HCT116 (cell line): Measurements from ENCODE around the gene MFSD6. TPM values are rescaled to one million over a fixed set of nuclear protein-coding genes. Genes with fewer than 3 reads are reported as not detected.

Experiments
- ATAC-seq: fragments of 200-7000 bp; cut with Tn5 transposase; 2 replicates; pipeline ENCODE4 v1.9.1; 2020; ENCODE audit warnings: mild to moderate bottlenecking, moderate library complexity
- BruUV-seq: library from RNA; stranded (reverse); fragments of 400-500 nt; replicated peaks from 2 replicates; lab custom pipeline; 2021; lab: Mats Ljungman, UMichigan
- CTCF ChIA-PET: fragments of 300-600 bp; sonication (Branson Sonifier 250); formaldehyde crosslinking; loops from one replicate; lab custom pipeline; 2021; ENCODE audit warnings: antibody characterized with exemption; lab: Charles Lee
- POLR2A ChIA-PET: fragments of 300-600, 350-600 bp; sonication (Branson Sonifier 250); formaldehyde crosslinking; loops from one replicate; lab custom pipeline; 2021; ENCODE audit warnings: antibody characterized with exemption; lab: Charles Lee
- RAD21 ChIA-PET, 2 experiments: fragments of 300-600 bp; sonication (Branson Sonifier 250); formaldehyde crosslinking; loops; one replicate each; lab custom pipeline; 2023; ENCODE audit warnings: low total read pairs in 2 of 2; ENCODE audit not compliant: uncharacterized antibody in 2 of 2, unreplicated experiment in 2 of 2, low non-redundant PET in 1 of 2; lab: Charles Lee
- DNase-seq: peaks from one replicate; pipeline ENCODE4 v3.0.0-alpha.2; 2010; ENCODE audit warnings: low read depth, low spot score
- H2AFZ ChIP-seq: fragments of 200-600 bp; shearing (Covaris generic), sonication (generic); 2 replicates; pipeline ENCODE4 v1.6.1; 2017; ENCODE audit warnings: low read depth, mixed run types, mixed read lengths, antibody characterized with exemption, low read length; ENCODE audit not compliant: poor library complexity, severe bottlenecking
- H3K27ac ChIP-seq: 2 replicates; pipeline ENCODE4 v1.5.1; 2012; ENCODE audit warnings: low read depth, low read length
- H3K27me3 ChIP-seq: fragments of 200-600 bp; sonication (generic); 2 replicates; pipeline ENCODE4 v1.6.1; 2016; ENCODE audit warnings: mixed run types, low read length, mixed read lengths; ENCODE audit not compliant: insufficient read depth
- H3K36me3 ChIP-seq, 2 experiments: fragments of 200-500 bp in 1 of 2; fragments of 200-600 bp in 1 of 2; sonication (Bioruptor generic) in 1 of 2; sonication (generic) in 1 of 2; 2 replicates each; pipeline versions ENCODE4 v1.5.1 to v1.6.1; 2014 to 2016; ENCODE audit warnings: low read length in 2 of 2, inconsistent platforms in 1 of 2, mixed read lengths in 1 of 2, mixed run types in 1 of 2; ENCODE audit not compliant: insufficient read depth in 2 of 2, control insufficient read depth in 1 of 2
- H3K4me1 ChIP-seq, 2 experiments: fragments of 200-600 bp in 1 of 2; sonication (generic) in 1 of 2; 2 replicates each; pipeline versions ENCODE4 v1.5.1 to v1.6.1; 2012 to 2017; ENCODE audit warnings: low read length in 2 of 2, inconsistent platforms in 1 of 2, mild to moderate bottlenecking in 1 of 2, mixed read lengths in 1 of 2, mixed run types in 1 of 2, moderate library complexity in 1 of 2; ENCODE audit not compliant: insufficient read depth in 2 of 2, control insufficient read depth in 1 of 2
- H3K4me2 ChIP-seq: fragments of 200-600 bp; sonication (generic); 2 replicates; pipeline ENCODE4 v1.6.1; 2017; ENCODE audit warnings: mixed run types, low read length, mixed read lengths
- H3K4me3 ChIP-seq, 2 experiments: fragments of 200-600 bp in 1 of 2; sonication (generic) in 1 of 2; replicated peaks in 1 of 2; 2 replicates each; pipeline ENCODE4 v1.5.1; 2011 to 2016; ENCODE audit warnings: low read length in 2 of 2, control low read depth in 1 of 2, low read depth in 1 of 2, mild to moderate bottlenecking in 1 of 2, mixed read lengths in 1 of 2, mixed run types in 1 of 2
- H3K79me2 ChIP-seq: fragments of 200-600 bp; sonication (generic); 2 replicates; pipeline ENCODE4 v1.6.1; 2017; ENCODE audit warnings: mild to moderate bottlenecking, mixed run types, low read length, moderate library complexity, mixed read lengths; ENCODE audit not compliant: insufficient read depth
- H3K9ac ChIP-seq: fragments of 200-600 bp; sonication (generic); 2 replicates; pipeline ENCODE4 v1.6.1; 2016; ENCODE audit warnings: low read length, mixed read lengths
- H3K9me2 ChIP-seq: fragments of 200-600 bp; sonication (generic), shearing (Covaris generic); 2 replicates; pipeline ENCODE4 v1.6.1; 2017; ENCODE audit warnings: mixed run types, mild to moderate bottlenecking, moderate library complexity; ENCODE audit not compliant: insufficient read depth
- H3K9me3 ChIP-seq, 2 experiments: fragments of 200-500 bp in 1 of 2; fragments of 200-600 bp in 1 of 2; sonication (Bioruptor generic) in 1 of 2; sonication (generic) in 1 of 2; 2 replicates each; pipeline ENCODE4 v1.6.1; 2014 to 2017; ENCODE audit warnings: low read length in 2 of 2, mixed read lengths in 2 of 2, inconsistent platforms in 1 of 2, low read depth in 1 of 2, mild to moderate bottlenecking in 1 of 2, mixed run types in 1 of 2, moderate library complexity in 1 of 2; ENCODE audit not compliant: control insufficient read depth in 1 of 2, insufficient read depth in 1 of 2
- H4K20me1 ChIP-seq: fragments of 200-600 bp; sonication (generic), shearing (Covaris generic); 2 replicates; pipeline ENCODE4 v1.6.1; 2017; ENCODE audit warnings: mixed run types, mild to moderate bottlenecking, moderate library complexity; ENCODE audit not compliant: insufficient read depth
- CBX3 ChIP-seq: IDR thresholded peaks from 2 replicates; pipeline ENCODE4 v1.6.1; 2012; ENCODE audit warnings: low read depth
- CTCF ChIP-seq, 3 experiments: fragments of 200-600 bp in 1 of 3; sonication (generic) in 1 of 3; IDR thresholded peaks in 2 of 3; conservative IDR thresholded peaks in 1 of 3; 2 replicates each; pipeline ENCODE4 v1.5.1; 2012 to 2017; ENCODE audit warnings: low read depth in 2 of 3, low read length in 2 of 3, antibody characterized with exemption in 1 of 3, borderline replicate concordance in 1 of 3, control low read depth in 1 of 3, mild to moderate bottlenecking in 1 of 3, mixed read lengths in 1 of 3, mixed run types in 1 of 3, moderate library complexity in 1 of 3; ENCODE audit not compliant: insufficient read depth in 1 of 3
- EZH2 ChIP-seq: fragments of 200-600 bp; sonication (generic); IDR thresholded peaks from 2 replicates; pipeline ENCODE4 v1.6.1; 2017; ENCODE audit warnings: antibody characterized with exemption, mixed run types
- FOSL1 ChIP-seq: IDR thresholded peaks from 2 replicates; pipeline ENCODE4 v1.6.1; 2012; ENCODE audit warnings: low read depth
- SIN3A ChIP-seq: IDR thresholded peaks from 2 replicates; pipeline ENCODE4 v1.6.1; 2012; ENCODE audit warnings: low read depth
- SP1 ChIP-seq: IDR thresholded peaks from 2 replicates; pipeline ENCODE4 v1.6.1; 2012; ENCODE audit warnings: low read depth
- YY1 ChIP-seq: IDR thresholded peaks from 2 replicates; pipeline ENCODE4 v1.6.1; 2011; ENCODE audit warnings: low read length, low read depth, moderate library complexity, mild to moderate bottlenecking; ENCODE audit not compliant: insufficient replicate concordance; ENCODE audit errors: extremely low read depth
- ZFX ChIP-seq: fragments of 450-650 bp; IDR thresholded peaks from 2 replicates; pipeline ENCODE4 v1.6.1; 2017
- ZNF274 ChIP-seq: fragments of 200-500 bp; sonication (Bioruptor generic); IDR thresholded peaks from 2 replicates; pipeline ENCODE4 v1.6.1; 2014; ENCODE audit warnings: mild to moderate bottlenecking, low read depth, low read length, inconsistent platforms
- intact Hi-C: fragments of 100-400 bp; cut with micrococcal nuclease; formaldehyde crosslinking; loops from 2 replicates; pipeline ENCODE4 v1.10.0; 2022
- total RNA-seq: library from RNA; stranded (reverse); gene quantifications from one replicate; pipeline ENCODE4 v1.2.1, GENCODE V29; 2021; ENCODE audit not compliant: unreplicated experiment
- TF ChIP-seq, protein P1 (sequence below): IDR thresholded peaks from 2 replicates; pipeline ENCODE4 v1.6.1; 2012

The MFSD6 gene
- total RNA-seq, 1 experiment from 2014 or later: 18.6 TPM

DNA sequence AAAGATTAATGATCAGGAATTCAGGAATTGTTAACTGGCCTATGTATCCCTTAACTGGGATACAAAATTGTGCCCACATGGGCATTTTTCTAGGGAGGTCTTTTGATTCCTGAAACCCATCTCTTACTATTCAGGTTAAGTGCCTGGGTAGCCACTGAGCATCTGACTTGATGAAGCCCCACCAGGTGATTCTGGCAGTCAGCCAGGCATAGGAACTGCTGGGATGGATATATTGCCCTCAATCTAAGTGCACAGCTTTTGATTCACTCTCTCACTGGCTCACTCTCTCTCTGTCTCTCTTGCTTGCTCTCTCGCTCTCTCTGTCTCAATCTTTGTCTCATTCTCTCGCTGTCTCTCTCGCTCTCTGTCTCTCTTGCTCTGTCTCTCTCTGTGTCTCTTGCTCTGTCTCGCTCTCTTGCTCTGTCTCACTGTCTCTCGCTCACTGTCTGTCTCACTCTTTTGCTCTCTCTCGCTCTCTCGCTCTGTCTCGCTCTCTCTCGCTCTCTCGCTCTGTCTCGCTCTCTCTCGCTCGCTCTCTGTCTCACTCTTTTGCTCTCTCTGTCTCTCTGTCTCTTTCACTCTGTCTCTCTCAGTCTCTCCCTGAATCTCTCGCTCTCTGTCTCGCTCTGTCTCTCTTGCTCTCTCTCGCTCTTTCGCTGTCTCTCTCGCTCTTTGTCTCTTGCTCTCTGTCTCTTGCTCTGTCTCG is 42.5 kb upstream of the MFSD6 start:
- Histone ChIP-seq H4K20me1 (no peaks in the 10 kb centered on the region), H2AFZ (no peak overlapping the region), H3K9ac (no peak overlapping the region), H3K36me3 (peaks cover 0 to 7% of the 10 kb centered on the region in 2 experiments; a peak in 1 of 4 replicates), H3K27ac (no peak overlapping the region), H3K9me2 (no peaks in the 10 kb centered on the region), H3K4me3 (no peak overlapping the region), H3K4me2 (no peak overlapping the region), H3K4me1 (no peaks in the 10 kb centered on the region), H3K79me2 (no peaks in the 10 kb centered on the region), H3K27me3 (no peaks in the 10 kb centered on the region), H3K9me3 (no peaks in the 10 kb centered on the region)
- DNase-seq (no peak), ATAC-seq (no peak)
- BruUV-seq: no TSS peak
- intact Hi-C loops: no loop called here
- TF ChIP-seq FOSL1 (no peak), SIN3A (no peak), CTCF (IDR thresholded peaks at IDR 0.05 in 2 of 3, conservative IDR thresholded peaks at IDR 0.05 in 1 of 3; ENCODE audit: borderline replicate concordance in 1 of 3, insufficient read depth in 1 of 3, low read depth in 2 of 3, low read length in 2 of 3) (no peak), ZNF274 (no peak), EZH2 (no peak), ZFX (no peak), YY1 (no peak), CBX3 (no peak), SP1 (no peak)
- TF ChIP-seq, protein P1, sequence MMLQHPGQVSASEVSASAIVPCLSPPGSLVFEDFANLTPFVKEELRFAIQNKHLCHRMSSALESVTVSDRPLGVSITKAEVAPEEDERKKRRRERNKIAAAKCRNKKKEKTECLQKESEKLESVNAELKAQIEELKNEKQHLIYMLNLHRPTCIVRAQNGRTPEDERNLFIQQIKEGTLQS: no peak
- CTCF ChIA-PET: no interaction called here
- POLR2A ChIA-PET: no interaction called here
- RAD21 ChIA-PET: no interaction called here
